Inflammatory macrophage (primary cell): ENCODE measurements around the gene NOP9.
"Not testable (repeated sequence)": the region's sequence is repeated elsewhere in the genome, so short reads cannot be mapped to it uniquely, and the experiment has no call there.

Experiments
- DNase-seq, 2 donors: peaks; one replicate each; pipeline ENCODE4 v3.0.0-alpha.2; 2020 to 2022

Gene NOP9

GRCh38 chr14:24327914-24328313, 28.3 kb downstream of the NOP9 start:
- not testable (repeated sequence) for DNase-seq

GRCh38 chr14:24329073-24329663, 29.5 kb downstream of the NOP9 start:
- DNase-seq, result no peak

- peak; percentile 95 to 99 for DNase-seq
Observed at GRCh38 chr14:24329736-24330135, 30.1 kb downstream of the NOP9 start.

GRCh38 chr14:24330973-24331674, 31.5 kb downstream of the NOP9 start:
- DNase-seq, result no peak

GRCh38 chr14:24331731-24332267, 32.1 kb downstream of the NOP9 start:
- DNase-seq, result peak in 1 of 2 donors; percentile 35

GRCh38 chr14:24332268-24332993, 32.8 kb downstream of the NOP9 start:
- peak; percentile 63 to 73 for DNase-seq

GRCh38 chr14:24334431-24335291, 35.0 kb downstream of the NOP9 start, which contains the start of gene ADCY4:
TSS of gene ADCY4 (minus strand) at chr14:24335071. CDS start at chr14:24334652, 419 bp downstream.
- no peak for DNase-seq

- no peak for DNase-seq
Observed at GRCh38 chr14:24335461-24336171, 36.0 kb downstream of the NOP9 start.

GRCh38 chr14:24337144-24337823, 37.6 kb downstream of the NOP9 start:
- no peak for DNase-seq

GRCh38 chr14:24337824-24338175, 38.1 kb downstream of the NOP9 start:
- DNase-seq, result no peak

GRCh38 chr14:24338843-24339242, 39.2 kb downstream of the NOP9 start:
- no peak for DNase-seq

- peak; percentile 67 to 73 for DNase-seq
Observed at GRCh38 chr14:24339284-24340151, 39.9 kb downstream of the NOP9 start, which contains the start of gene RIPK3. TSS of gene RIPK3 (minus strand) at chr14:24339991. CDS start at chr14:24339826, 165 bp downstream.

GRCh38 chr14:24340606-24341005, 41.0 kb downstream of the NOP9 start:
- DNase-seq, result no peak

- DNase-seq, result no peak
Observed at GRCh38 chr14:24342889-24343288, 43.2 kb downstream of the NOP9 start.

GRCh38 chr14:24343795-24344660, 44.4 kb downstream of the NOP9 start:
- DNase-seq, result peak in 1 of 2 donors; percentile 23

- no peak for DNase-seq
Observed at GRCh38 chr14:24347134-24347533, 47.5 kb downstream of the NOP9 start.

GRCh38 chr14:24348186-24348585, 48.5 kb downstream of the NOP9 start:
- DNase-seq, result no peak

GRCh38 chr14:24349742-24350141, 50.1 kb downstream of the NOP9 start:
- DNase-seq, result no peak

- peak; percentile 42 to 58 for DNase-seq
Observed at GRCh38 chr14:24351517-24351916, 51.9 kb downstream of the NOP9 start.
